ENCODE results near the gene PLCH1.

The PLCH1 gene

GRCh38 chr3:155604967-155605366 is 139.9 kb downstream of the PLCH1 start:
- no peak for DNase-seq (ENCODE audit: low read depth)

GRCh38 chr3:155604126-155604525 is 140.7 kb downstream of the PLCH1 start:
- no peak for DNase-seq (ENCODE audit: low read depth)

GRCh38 chr3:155603302-155603701 is 141.6 kb downstream of the PLCH1 start:
- no peak for DNase-seq (ENCODE audit: low read depth)

GRCh38 chr3:155602307-155602706 is 142.6 kb downstream of the PLCH1 start:
- no peak for DNase-seq (ENCODE audit: low read depth)

- DNase-seq (ENCODE audit: low read depth), result no peak
These were observed 146.2 kb downstream of the PLCH1 start for GRCh38 chr3:155598671-155599070.

GRCh38 chr3:155596615-155597014 is 148.3 kb downstream of the PLCH1 start:
- DNase-seq (ENCODE audit: low read depth), result no peak

- no peak for DNase-seq (ENCODE audit: low read depth)
These were observed 149.5 kb downstream of the PLCH1 start for GRCh38 chr3:155595371-155595770.

- DNase-seq (ENCODE audit: low read depth), result no peak
These were observed 150.2 kb downstream of the PLCH1 start for GRCh38 chr3:155594526-155595187.

GRCh38 chr3:155587581-155587980 is 157.3 kb downstream of the PLCH1 start:
- no peak for DNase-seq (ENCODE audit: low read depth)

- DNase-seq (ENCODE audit: low read depth), result no peak
These were observed 159.5 kb downstream of the PLCH1 start for GRCh38 chr3:155585384-155585783.

GRCh38 chr3:155581579-155581978 is 163.3 kb downstream of the PLCH1 start:
- DNase-seq (ENCODE audit: low read depth), result no peak

GRCh38 chr3:155572085-155572484 is 172.8 kb downstream of the PLCH1 start:
- no peak for DNase-seq (ENCODE audit: low read depth)

GRCh38 chr3:155568295-155568694 is 176.6 kb downstream of the PLCH1 start:
- DNase-seq (ENCODE audit: low read depth), result no peak

- no peak for DNase-seq (ENCODE audit: low read depth)
These were observed 184.3 kb downstream of the PLCH1 start for GRCh38 chr3:155560594-155560993.

GRCh38 chr3:155560135-155560534 is 184.7 kb downstream of the PLCH1 start:
- DNase-seq (ENCODE audit: low read depth), result no peak

- DNase-seq (ENCODE audit: low read depth), result no peak
These were observed 188.3 kb downstream of the PLCH1 start for GRCh38 chr3:155556531-155556930.

- no peak for DNase-seq (ENCODE audit: low read depth)
These were observed 189.3 kb downstream of the PLCH1 start for GRCh38 chr3:155555479-155556060.

- DNase-seq (ENCODE audit: low read depth), result no peak
These were observed 190.0 kb downstream of the PLCH1 start for GRCh38 chr3:155554777-155555451.

- DNase-seq (ENCODE audit: low read depth), result no peak
These were observed 191.1 kb downstream of the PLCH1 start for GRCh38 chr3:155553780-155554179.

GRCh38 chr3:155553326-155553725 is 191.5 kb downstream of the PLCH1 start:
- DNase-seq (ENCODE audit: low read depth), result no peak

- no peak for DNase-seq (ENCODE audit: low read depth)
These were observed 194.5 kb downstream of the PLCH1 start for GRCh38 chr3:155550391-155550790.

GRCh38 chr3:155549087-155549486 is 195.8 kb downstream of the PLCH1 start:
- DNase-seq (ENCODE audit: low read depth), result no peak

GRCh38 chr3:155548195-155548594 is 196.7 kb downstream of the PLCH1 start:
- no peak for DNase-seq (ENCODE audit: low read depth)

GRCh38 chr3:155535098-155535497 is 209.8 kb downstream of the PLCH1 start:
- DNase-seq (ENCODE audit: low read depth), result no peak

All from activated T-cell treated with anti-CD3 and anti-CD28 coated beads for 1 hour (primary cell).